HEK293 (cell line): ENCODE data around the gene GSS.
A peak's percentile ranks its signal among the peaks of the same experiment; 100 is the strongest.

Source experiments
- CTCF ChIA-PET: fragments of 350-600 bp; formaldehyde crosslinking; extraction: SDS; loops from one replicate; lab custom pipeline; 2021; ENCODE audit warnings: antibody characterized with exemption; lab: Yijun Ruan, JAX
- POLR2A ChIA-PET: fragments of 300-600 bp; formaldehyde crosslinking; extraction: SDS; loops from one replicate; lab custom pipeline; 2020; ENCODE audit warnings: antibody characterized with exemption, inconsistent platforms; lab: Yijun Ruan, JAX
- H3K27ac ChIP-seq: fragments of 200-500 bp; sonication (Bioruptor generic); 2 replicates; pipeline ENCODE4 v1.5.1; 2014; ENCODE audit warnings: low read depth, low read length, control low read depth, inconsistent platforms; ENCODE audit errors: extremely low read depth
- H3K36me3 ChIP-seq, 2 experiments: fragments of 200-500 bp in 1 of 2; sonication (Bioruptor generic) in 1 of 2; 1 replicate in 1 of 2; 2 replicates in 1 of 2; pipeline ENCODE4 v1.5.1; 2014 to 2017; ENCODE audit warnings: inconsistent platforms in 2 of 2, low read length in 2 of 2; ENCODE audit not compliant: control insufficient read depth in 2 of 2, insufficient read depth in 1 of 2
- H3K4me1 ChIP-seq: fragments of 200-500 bp; sonication (Bioruptor generic); 2 replicates; pipeline ENCODE4 v1.5.1; 2014; ENCODE audit warnings: mild to moderate bottlenecking, low read length, inconsistent platforms; ENCODE audit not compliant: control insufficient read depth, insufficient read depth
- H3K4me3 ChIP-seq: 2 replicates; pipeline ENCODE4 v1.5.1; 2011; ENCODE audit warnings: low read depth, mild to moderate bottlenecking, control low read depth, low read length, moderate library complexity
- H3K9me3 ChIP-seq: fragments of 200-500 bp; sonication (Bioruptor generic); 2 replicates; pipeline ENCODE4 v1.5.1; 2014; ENCODE audit warnings: low read depth, low read length, inconsistent platforms; ENCODE audit not compliant: control insufficient read depth, insufficient read depth
- GLI2 ChIP-seq: fragments of 450-650 bp; formaldehyde crosslinking; IDR thresholded peaks from 2 replicates; pipeline ENCODE4; 2017; ENCODE audit warnings: missing biosample characterization, missing genetic modification characterization, low read depth, borderline replicate concordance
- GLIS1 ChIP-seq: fragments of 450-650 bp; formaldehyde crosslinking; IDR thresholded peaks from 2 replicates; pipeline ENCODE4 v1.5.1; 2016; ENCODE audit warnings: missing biosample characterization, missing genetic modification characterization
- KLF8 ChIP-seq: fragments of 450-650 bp; formaldehyde crosslinking; IDR thresholded peaks from 2 replicates; pipeline ENCODE4 v1.5.1; 2016; ENCODE audit warnings: missing biosample characterization, missing genetic modification characterization
- MEIS1 ChIP-seq: sonication (generic); formaldehyde crosslinking; IDR thresholded peaks from 2 replicates; pipeline ENCODE4 v1.8.1; 2022; ENCODE audit warnings: missing genetic modification reagents, mild to moderate bottlenecking, borderline replicate concordance
- PRDM1 ChIP-seq: fragments of 450-650 bp; formaldehyde crosslinking; IDR thresholded peaks from 2 replicates; pipeline ENCODE4; 2016; ENCODE audit warnings: missing biosample characterization, missing genetic modification characterization
- SCRT1 ChIP-seq: fragments of 450-650 bp; formaldehyde crosslinking; IDR thresholded peaks from 2 replicates; pipeline ENCODE4 v1.5.1; 2016; ENCODE audit warnings: missing biosample characterization, missing genetic modification characterization, borderline replicate concordance
- ZBTB7A ChIP-seq: fragments of 450-650 bp; formaldehyde crosslinking; IDR thresholded peaks from 2 replicates; pipeline ENCODE4 v1.5.1; 2016; ENCODE audit warnings: low read depth, missing biosample characterization, missing genetic modification characterization
- ZBTB8A ChIP-seq: fragments of 450-650 bp; formaldehyde crosslinking; IDR thresholded peaks from 2 replicates; pipeline ENCODE4 v1.5.1; 2016; ENCODE audit warnings: missing biosample characterization, missing genetic modification characterization
- ZNF138 ChIP-seq: fragments of 450-650 bp; formaldehyde crosslinking; IDR thresholded peaks from 2 replicates; pipeline ENCODE4 v1.5.1; 2016; ENCODE audit warnings: missing biosample characterization, missing genetic modification characterization, borderline replicate concordance
- ZNF48 ChIP-seq: fragments of 450-650 bp; formaldehyde crosslinking; IDR thresholded peaks from 2 replicates; pipeline ENCODE4 v1.5.1; 2016; ENCODE audit warnings: missing biosample characterization, missing genetic modification characterization
- ZNF560 ChIP-seq: fragments of 450-650 bp; formaldehyde crosslinking; IDR thresholded peaks from 2 replicates; pipeline ENCODE4 v1.5.1; 2017; ENCODE audit warnings: missing biosample characterization, missing genetic modification characterization, borderline replicate concordance
- ZNF600 ChIP-seq: fragments of 450-650 bp; formaldehyde crosslinking; IDR thresholded peaks from 2 replicates; pipeline ENCODE4 v1.5.1; 2016; ENCODE audit warnings: missing biosample characterization, missing genetic modification characterization
- ZNF623 ChIP-seq: fragments of 450-650 bp; formaldehyde crosslinking; IDR thresholded peaks from 2 replicates; pipeline ENCODE4 v1.5.1; 2016; ENCODE audit warnings: missing biosample characterization, missing genetic modification characterization
- ZNF624 ChIP-seq: fragments of 450-650 bp; formaldehyde crosslinking; IDR thresholded peaks from 2 replicates; pipeline ENCODE4 v1.5.1; 2017; ENCODE audit warnings: missing biosample characterization, missing genetic modification characterization
- ZNF626 ChIP-seq: fragments of 450-650 bp; sonication (Bioruptor Pico); formaldehyde crosslinking; IDR thresholded peaks from 2 replicates; pipeline ENCODE4 v1.5.1; 2018; ENCODE audit warnings: missing biosample characterization, missing genetic modification characterization, inconsistent platforms
- ZNF664 ChIP-seq: fragments of 450-650 bp; formaldehyde crosslinking; IDR thresholded peaks from 2 replicates; pipeline ENCODE4 v1.5.1; 2016; ENCODE audit warnings: missing biosample characterization, missing genetic modification characterization
- ZNF707 ChIP-seq: fragments of 450-650 bp; formaldehyde crosslinking; IDR thresholded peaks from 2 replicates; pipeline ENCODE4 v1.5.1; 2016; ENCODE audit warnings: missing biosample characterization, missing genetic modification characterization
- TF ChIP-seq, protein P1 (sequence below): fragments of 450-650 bp; formaldehyde crosslinking; IDR thresholded peaks from 2 replicates; pipeline ENCODE4 v1.5.1; 2016; ENCODE audit warnings: missing biosample characterization, missing genetic modification characterization
- TF ChIP-seq, protein P2 (sequence below): fragments of 450-650 bp; formaldehyde crosslinking; IDR thresholded peaks from 2 replicates; pipeline ENCODE4 v1.5.1; 2017; ENCODE audit warnings: missing biosample characterization, missing genetic modification characterization
- TF ChIP-seq, protein P3 (sequence below): fragments of 450-650 bp; formaldehyde crosslinking; IDR thresholded peaks from 2 replicates; pipeline ENCODE4 v1.5.0; 2017; ENCODE audit warnings: missing biosample characterization, missing genetic modification characterization, borderline replicate concordance
- TF ChIP-seq, protein P4 (sequence below): fragments of 450-650 bp; formaldehyde crosslinking; IDR thresholded peaks from 2 replicates; pipeline ENCODE4 v1.5.1; 2016; ENCODE audit warnings: missing biosample characterization, missing genetic modification characterization

The GSS gene

DNA sequence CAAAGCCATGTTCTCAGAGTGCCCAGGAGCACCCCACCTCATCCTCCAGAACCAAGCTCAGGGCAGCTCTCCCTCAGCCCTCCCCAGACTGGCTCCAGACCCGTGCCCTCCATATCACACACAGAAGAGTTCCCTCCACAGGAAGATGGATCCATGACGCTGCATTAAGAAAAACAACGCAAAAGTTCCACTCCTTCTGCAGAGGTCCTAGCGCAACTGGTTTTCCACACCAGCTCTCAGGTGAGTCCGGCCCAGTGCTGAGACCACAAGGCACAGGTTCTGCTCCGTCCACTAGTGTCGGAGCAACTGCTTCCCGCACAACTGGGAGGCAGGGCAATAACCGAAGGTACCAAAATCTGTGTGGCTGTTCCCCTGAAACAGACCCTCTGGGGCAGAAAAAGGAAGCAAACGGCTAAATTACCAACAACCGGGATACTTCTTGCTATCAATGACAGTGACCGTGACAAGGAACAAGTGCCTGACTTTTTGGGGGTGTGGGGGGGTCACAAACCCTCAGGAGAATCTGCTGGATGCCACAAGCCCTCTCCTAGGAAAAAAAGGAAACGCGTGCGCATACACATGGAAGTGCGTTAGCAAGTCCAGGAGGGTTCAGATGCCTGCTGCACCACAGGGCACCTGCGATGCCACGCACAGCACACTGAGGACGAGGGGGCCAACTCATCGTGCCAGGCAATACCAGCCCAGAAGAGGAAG, 49.3 kb upstream of the GSS start:
- POLR2A ChIA-PET = no interaction called here
- CTCF ChIA-PET = interaction anchor here (0.6 kb wide), 1 partner anchor 779 kb away, joined by 3 read pairs; no protein-coding TSS in a partner anchor
- H3K9me3 ChIP-seq = no peaks in the 10 kb centered on the region
- TF ChIP-seq MEIS1 (CRISPR knock-in tag) (no peak), KLF8 (tag by site-specific recombination) (no peak), ZNF600 (tag by site-specific recombination) (peak; percentile 68)
- TF ChIP-seq, all 188 proteins: peak for 1
- Histone ChIP-seq H3K27ac (no peak overlapping the region), H3K4me1 (no peaks in the 10 kb centered on the region), H3K36me3 (peaks cover 4 to 100% of the 10 kb centered on the region in 2 experiments), H3K4me3 (no peak overlapping the region)

DNA sequence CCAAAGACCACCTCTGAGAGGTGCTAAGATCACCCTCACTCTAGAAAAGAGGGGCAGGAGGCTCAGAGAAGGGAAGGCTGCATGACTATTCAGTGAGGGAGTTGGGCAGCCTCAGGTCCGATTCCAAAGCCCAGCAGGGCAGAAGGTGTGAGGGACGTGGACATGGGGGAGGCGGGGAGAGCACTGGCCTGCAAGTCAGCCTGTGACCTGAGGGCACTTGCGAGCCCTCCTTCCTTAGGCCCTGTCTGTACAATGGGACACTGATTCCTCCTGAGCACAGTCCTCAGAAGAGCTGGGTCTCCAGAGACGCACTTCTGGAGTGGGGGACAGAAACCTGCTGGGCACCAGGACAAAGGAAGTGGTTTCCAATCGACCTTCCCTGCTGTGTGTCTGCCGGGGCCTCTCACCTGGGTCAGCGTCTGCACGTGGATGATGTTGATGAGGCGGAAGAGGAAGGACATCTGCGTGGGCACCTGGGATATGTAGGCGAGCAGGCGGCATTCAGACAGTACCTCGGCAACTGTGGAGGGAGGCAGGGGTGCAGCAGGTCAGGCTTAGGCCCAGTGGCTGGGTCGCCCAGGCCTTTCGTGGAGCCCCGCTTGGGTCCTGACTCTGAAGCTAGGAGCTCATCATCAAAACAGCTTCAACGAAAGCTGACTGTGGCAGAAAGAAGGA, 48.6 kb upstream of the GSS start:
- no peak overlapping the region for H3K27ac ChIP-seq
- no peaks in the 10 kb centered on the region for H3K9me3 ChIP-seq
- peaks cover under 1 to 99% of the 10 kb centered on the region in 2 experiments for H3K36me3 ChIP-seq
- H3K4me1 ChIP-seq = no peaks in the 10 kb centered on the region
- H3K4me3 ChIP-seq = no peak overlapping the region
- ChIA-PET POLR2A (no interaction called here), CTCF (interaction anchor here (0.6 kb wide), 1 partner anchor 779 kb away, joined by 3 read pairs; no protein-coding TSS in a partner anchor)
- TF ChIP-seq GLIS1 (tag by site-specific recombination) (no peak), SCRT1 (tag by site-specific recombination) (no peak), ZNF664 (tag by site-specific recombination) (no peak), ZNF626 (tag by site-specific recombination) (no peak), ZNF48 (tag by site-specific recombination) (no peak), ZNF560 (tag by site-specific recombination) (no peak), ZNF623 (tag by site-specific recombination) (no peak), ZNF138 (no peak), GLI2 (no peak), ZNF624 (no peak), ZNF707 (no peak), PRDM1 (tag by site-specific recombination) (no peak), ZBTB7A (no peak), ZBTB8A (tag by site-specific recombination) (no peak)
- TF ChIP-seq, protein P1, sequence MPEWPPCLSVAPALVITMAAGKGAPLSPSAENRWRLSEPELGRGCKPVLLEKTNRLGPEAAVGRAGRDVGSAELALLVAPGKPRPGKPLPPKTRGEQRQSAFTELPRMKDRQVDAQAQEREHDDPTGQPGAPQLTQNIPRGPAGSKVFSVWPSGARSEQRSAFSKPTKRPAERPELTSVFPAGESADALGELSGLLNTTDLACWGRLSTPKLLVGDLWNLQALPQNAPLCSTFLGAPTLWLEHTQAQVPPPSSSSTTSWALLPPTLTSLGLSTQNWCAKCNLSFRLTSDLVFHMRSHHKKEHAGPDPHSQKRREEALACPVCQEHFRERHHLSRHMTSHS (tag by site-specific recombination) = no peak
- TF ChIP-seq, protein P2, sequence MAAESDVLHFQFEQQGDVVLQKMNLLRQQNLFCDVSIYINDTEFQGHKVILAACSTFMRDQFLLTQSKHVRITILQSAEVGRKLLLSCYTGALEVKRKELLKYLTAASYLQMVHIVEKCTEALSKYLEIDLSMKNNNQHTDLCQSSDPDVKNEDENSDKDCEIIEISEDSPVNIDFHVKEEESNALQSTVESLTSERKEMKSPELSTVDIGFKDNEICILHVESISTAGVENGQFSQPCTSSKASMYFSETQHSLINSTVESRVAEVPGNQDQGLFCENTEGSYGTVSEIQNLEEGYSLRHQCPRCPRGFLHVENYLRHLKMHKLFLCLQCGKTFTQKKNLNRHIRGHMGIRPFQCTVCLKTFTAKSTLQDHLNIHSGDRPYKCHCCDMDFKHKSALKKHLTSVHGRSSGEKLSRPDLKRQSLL (tag by site-specific recombination) = no peak
- TF ChIP-seq, protein P3, sequence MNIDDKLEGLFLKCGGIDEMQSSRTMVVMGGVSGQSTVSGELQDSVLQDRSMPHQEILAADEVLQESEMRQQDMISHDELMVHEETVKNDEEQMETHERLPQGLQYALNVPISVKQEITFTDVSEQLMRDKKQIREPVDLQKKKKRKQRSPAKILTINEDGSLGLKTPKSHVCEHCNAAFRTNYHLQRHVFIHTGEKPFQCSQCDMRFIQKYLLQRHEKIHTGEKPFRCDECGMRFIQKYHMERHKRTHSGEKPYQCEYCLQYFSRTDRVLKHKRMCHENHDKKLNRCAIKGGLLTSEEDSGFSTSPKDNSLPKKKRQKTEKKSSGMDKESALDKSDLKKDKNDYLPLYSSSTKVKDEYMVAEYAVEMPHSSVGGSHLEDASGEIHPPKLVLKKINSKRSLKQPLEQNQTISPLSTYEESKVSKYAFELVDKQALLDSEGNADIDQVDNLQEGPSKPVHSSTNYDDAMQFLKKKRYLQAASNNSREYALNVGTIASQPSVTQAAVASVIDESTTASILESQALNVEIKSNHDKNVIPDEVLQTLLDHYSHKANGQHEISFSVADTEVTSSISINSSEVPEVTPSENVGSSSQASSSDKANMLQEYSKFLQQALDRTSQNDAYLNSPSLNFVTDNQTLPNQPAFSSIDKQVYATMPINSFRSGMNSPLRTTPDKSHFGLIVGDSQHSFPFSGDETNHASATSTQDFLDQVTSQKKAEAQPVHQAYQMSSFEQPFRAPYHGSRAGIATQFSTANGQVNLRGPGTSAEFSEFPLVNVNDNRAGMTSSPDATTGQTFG = no peak
- TF ChIP-seq, protein P4, sequence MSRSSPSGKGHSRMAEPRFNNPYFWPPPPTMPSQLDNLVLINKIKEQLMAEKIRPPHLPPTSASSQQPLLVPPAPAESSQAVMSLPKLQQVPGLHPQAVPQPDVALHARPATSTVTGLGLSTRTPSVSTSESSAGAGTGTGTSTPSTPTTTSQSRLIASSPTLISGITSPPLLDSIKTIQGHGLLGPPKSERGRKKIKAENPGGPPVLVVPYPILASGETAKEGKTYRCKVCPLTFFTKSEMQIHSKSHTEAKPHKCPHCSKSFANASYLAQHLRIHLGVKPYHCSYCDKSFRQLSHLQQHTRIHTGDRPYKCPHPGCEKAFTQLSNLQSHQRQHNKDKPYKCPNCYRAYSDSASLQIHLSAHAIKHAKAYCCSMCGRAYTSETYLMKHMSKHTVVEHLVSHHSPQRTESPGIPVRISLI (tag by site-specific recombination) = no peak
